Fibroblast of lung (primary cell): ENCODE results near the gene FAM174C. TPM values are rescaled to one million over a fixed set of nuclear protein-coding genes. Genes with fewer than 3 reads are reported as not detected.

Source experiments
- DNase-seq, 2 donors: peaks; one replicate each; pipeline versions ENCODE4 v3.0.0 to v3.0.0-alpha.2; 2010; ENCODE audit warnings: low read depth in 2 of 2
- H2AFZ ChIP-seq: 2 replicates; pipeline ENCODE4 v1.5.1; 2012; ENCODE audit warnings: low read length, control low read depth, inconsistent platforms
- H3K27ac ChIP-seq: 2 replicates; pipeline ENCODE4 v1.5.1; 2011; ENCODE audit warnings: low read length, control low read depth; ENCODE audit not compliant: insufficient read depth
- H3K27me3 ChIP-seq: 2 replicates; pipeline ENCODE4 v1.5.1; 2011; ENCODE audit warnings: mild to moderate bottlenecking, low read length; ENCODE audit not compliant: control insufficient read depth, insufficient read depth
- H3K36me3 ChIP-seq: 2 replicates; pipeline ENCODE4 v1.5.1; 2011; ENCODE audit warnings: low read length; ENCODE audit not compliant: control insufficient read depth, insufficient read depth
- H3K4me1 ChIP-seq: 2 replicates; pipeline ENCODE4 v1.5.1; 2011; ENCODE audit warnings: low read length; ENCODE audit not compliant: control insufficient read depth, insufficient read depth; ENCODE audit errors: extremely low read depth
- H3K4me2 ChIP-seq: 2 replicates; pipeline ENCODE4 v1.5.1; 2011; ENCODE audit warnings: low read length, control low read depth; ENCODE audit not compliant: insufficient read depth; ENCODE audit errors: extremely low read depth
- H3K4me3 ChIP-seq, 4 experiments: fragments of 200-600 bp in 1 of 4; sonication (generic) in 1 of 4; replicated peaks in 1 of 4; 2 replicates each; pipeline ENCODE4 v1.5.1; 2011 to 2016; ENCODE audit warnings: low read length in 4 of 4, low read depth in 3 of 4, mild to moderate bottlenecking in 3 of 4, control low read depth in 2 of 4, inconsistent platforms in 1 of 4, mixed read lengths in 1 of 4; ENCODE audit not compliant: insufficient read depth in 1 of 4; ENCODE audit errors: control extremely low read depth in 1 of 4
- H3K79me2 ChIP-seq: 2 replicates; pipeline ENCODE4 v1.5.1; 2012; ENCODE audit warnings: mild to moderate bottlenecking, low read length, inconsistent platforms; ENCODE audit not compliant: control insufficient read depth, insufficient read depth
- H3K9ac ChIP-seq: 2 replicates; pipeline ENCODE4 v1.5.1; 2011; ENCODE audit warnings: mild to moderate bottlenecking, low read length, control low read depth; ENCODE audit not compliant: insufficient read depth
- H3K9me3 ChIP-seq: 2 replicates; pipeline ENCODE4 v1.5.1; 2012; ENCODE audit warnings: low read depth, low read length; ENCODE audit not compliant: control insufficient read depth, insufficient read depth
- H4K20me1 ChIP-seq: 2 replicates; pipeline ENCODE4 v1.5.1; 2011; ENCODE audit warnings: low read length; ENCODE audit not compliant: control insufficient read depth, insufficient read depth; ENCODE audit errors: extremely low read depth
- EZH2 ChIP-seq: IDR thresholded peaks from 2 replicates; pipeline ENCODE4 v1.5.1; 2012; ENCODE audit warnings: low read length, control low read depth, mild to moderate bottlenecking; ENCODE audit errors: missing control alignments
- polyA plus RNA-seq, 2 donors: library from polyadenylated mRNA; depleted of rRNA in 1 of 2; stranded (reverse) in 1 of 2; unstranded in 1 of 2; fragments of >200 nt; gene quantifications; 2 replicates each; pipeline ENCODE4 v1.2.1, GENCODE V29; 2011 to 2012; ENCODE audit warnings: missing spikeins in 1 of 2
- total RNA-seq: library from RNA; depleted of rRNA; stranded (reverse); fragments of >200 nt; gene quantifications from 2 replicates; pipeline ENCODE4 v1.2.1, GENCODE V29; 2014
- TF ChIP-seq, protein P1 (sequence below), 2 donors: IDR thresholded peaks in 1 of 2; conservative IDR thresholded peaks in 1 of 2; 1 replicate in 1 of 2; 2 replicates in 1 of 2; pipeline ENCODE4 v1.5.1; 2011 to 2012; ENCODE audit warnings: low read length in 2 of 2, control low read depth in 1 of 2, inconsistent platforms in 1 of 2, low read depth in 1 of 2, mild to moderate bottlenecking in 1 of 2

FAM174C gene
- total and polyA plus RNA-seq, 2 donors (not counting 1 experiment from before 2014, with no cell fraction given), result 16.1 to 22.5 TPM

DNA sequence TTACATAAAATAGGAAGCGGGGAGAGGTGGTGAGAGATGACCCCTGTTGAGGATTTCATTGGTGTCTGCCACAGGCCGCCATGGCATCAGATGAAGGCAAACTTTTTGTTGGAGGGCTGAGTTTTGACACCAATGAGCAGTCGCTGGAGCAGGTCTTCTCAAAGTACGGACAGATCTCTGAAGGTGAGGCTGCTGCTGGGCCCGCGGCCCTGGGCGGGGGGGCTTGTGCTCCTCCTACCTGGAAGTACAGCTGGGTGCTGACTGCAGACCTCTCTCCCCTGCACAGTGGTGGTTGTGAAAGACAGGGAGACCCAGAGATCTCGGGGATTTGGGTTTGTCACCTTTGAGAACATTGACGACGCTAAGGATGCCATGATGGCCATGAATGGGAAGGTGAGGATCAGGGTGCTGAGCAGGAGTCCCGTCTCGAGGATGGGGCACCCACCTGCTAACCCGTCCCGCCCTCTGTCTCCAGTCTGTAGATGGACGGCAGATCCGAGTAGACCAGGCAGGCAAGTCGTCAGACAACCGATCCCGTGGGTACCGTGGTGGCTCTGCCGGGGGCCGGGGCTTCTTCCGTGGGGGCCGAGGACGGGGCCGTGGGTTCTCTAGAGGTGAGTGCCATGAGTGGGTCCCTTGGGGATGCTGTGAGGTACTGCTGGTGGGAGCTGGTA lies 4.3 kb upstream of the FAM174C start:
- H3K27ac ChIP-seq, result peak overlapping the region; percentile 98

GRCh38 chr19:1271528-1272422 lies 3.6 kb upstream of the FAM174C start:
- Histone ChIP-seq H3K4me2 (peak overlapping the region; percentile 70), H3K9me3 (no peaks in the 10 kb centered on the region), H3K27me3 (no peaks in the 10 kb centered on the region), H3K9ac (no peak overlapping the region), H4K20me1 (no peaks in the 10 kb centered on the region), H3K4me3 (peak overlapping the region; percentile 0 to 89 (median 78)), H3K4me1 (peaks cover 46% of the 10 kb centered on the region), H3K27ac (peak overlapping the region; percentile 34), H3K79me2 (peaks cover 59% of the 10 kb centered on the region), H3K36me3 (peaks cover 36% of the 10 kb centered on the region), H2AFZ (no peak overlapping the region)
- no peak for DNase-seq
- TF ChIP-seq, protein P1, sequence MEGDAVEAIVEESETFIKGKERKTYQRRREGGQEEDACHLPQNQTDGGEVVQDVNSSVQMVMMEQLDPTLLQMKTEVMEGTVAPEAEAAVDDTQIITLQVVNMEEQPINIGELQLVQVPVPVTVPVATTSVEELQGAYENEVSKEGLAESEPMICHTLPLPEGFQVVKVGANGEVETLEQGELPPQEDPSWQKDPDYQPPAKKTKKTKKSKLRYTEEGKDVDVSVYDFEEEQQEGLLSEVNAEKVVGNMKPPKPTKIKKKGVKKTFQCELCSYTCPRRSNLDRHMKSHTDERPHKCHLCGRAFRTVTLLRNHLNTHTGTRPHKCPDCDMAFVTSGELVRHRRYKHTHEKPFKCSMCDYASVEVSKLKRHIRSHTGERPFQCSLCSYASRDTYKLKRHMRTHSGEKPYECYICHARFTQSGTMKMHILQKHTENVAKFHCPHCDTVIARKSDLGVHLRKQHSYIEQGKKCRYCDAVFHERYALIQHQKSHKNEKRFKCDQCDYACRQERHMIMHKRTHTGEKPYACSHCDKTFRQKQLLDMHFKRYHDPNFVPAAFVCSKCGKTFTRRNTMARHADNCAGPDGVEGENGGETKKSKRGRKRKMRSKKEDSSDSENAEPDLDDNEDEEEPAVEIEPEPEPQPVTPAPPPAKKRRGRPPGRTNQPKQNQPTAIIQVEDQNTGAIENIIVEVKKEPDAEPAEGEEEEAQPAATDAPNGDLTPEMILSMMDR (conservative IDR thresholded peaks at IDR 0.05 in 1 of 2, IDR thresholded peaks at IDR 0.05 in 1 of 2; ENCODE audit: low read depth in 1 of 2, low read length in 2 of 2), result no peak
- no peak for TF ChIP-seq EZH2

More for the DNA sequence above, 4.3 kb upstream of the FAM174C start:
- peak overlapping the region; percentile 27 for H3K9ac ChIP-seq
- H3K27me3 ChIP-seq, result no peaks in the 10 kb centered on the region
- H3K4me3 ChIP-seq, result peak overlapping the region; percentile 69 to 89 (median 81)
- H3K79me2 ChIP-seq, result peaks cover 53% of the 10 kb centered on the region
- peaks cover 43% of the 10 kb centered on the region for H3K4me1 ChIP-seq
- no peak overlapping the region for H2AFZ ChIP-seq
- H3K9me3 ChIP-seq, result no peaks in the 10 kb centered on the region
- H4K20me1 ChIP-seq, result no peaks in the 10 kb centered on the region
- no peak for DNase-seq
- TF ChIP-seq, protein P1 (conservative IDR thresholded peaks at IDR 0.05 in 1 of 2, IDR thresholded peaks at IDR 0.05 in 1 of 2; ENCODE audit: low read depth in 1 of 2, low read length in 2 of 2), result no peak
- TF ChIP-seq EZH2, result no peak
- H3K4me2 ChIP-seq, result peak overlapping the region; percentile 99
- H3K36me3 ChIP-seq, result peaks cover 35% of the 10 kb centered on the region
